ENCODE measurements around the gene NFATC3.

NFATC3 gene

GRCh38 chr16:68085259-68086071, at the start of gene NFATC3:
TSS of gene NFATC3 (plus strand) at chr16:68085370. CDS start at chr16:68085682, 312 bp downstream.
- TF ChIP-seq MYC (IDR thresholded peaks at IDR 0.05; ENCODE audit: low read depth, low read length) (peak; percentile 75), MAX (IDR thresholded peaks at IDR 0.05; ENCODE audit: low read depth, low read length) (0 out of 2 replicates have a peak, but pooled peaks have one; percentile 19), POLR2A (IDR thresholded peaks at IDR 0.05; ENCODE audit: extremely low read depth, insufficient read length) (peak; percentile 39)
- TF ChIP-seq, protein P1, sequence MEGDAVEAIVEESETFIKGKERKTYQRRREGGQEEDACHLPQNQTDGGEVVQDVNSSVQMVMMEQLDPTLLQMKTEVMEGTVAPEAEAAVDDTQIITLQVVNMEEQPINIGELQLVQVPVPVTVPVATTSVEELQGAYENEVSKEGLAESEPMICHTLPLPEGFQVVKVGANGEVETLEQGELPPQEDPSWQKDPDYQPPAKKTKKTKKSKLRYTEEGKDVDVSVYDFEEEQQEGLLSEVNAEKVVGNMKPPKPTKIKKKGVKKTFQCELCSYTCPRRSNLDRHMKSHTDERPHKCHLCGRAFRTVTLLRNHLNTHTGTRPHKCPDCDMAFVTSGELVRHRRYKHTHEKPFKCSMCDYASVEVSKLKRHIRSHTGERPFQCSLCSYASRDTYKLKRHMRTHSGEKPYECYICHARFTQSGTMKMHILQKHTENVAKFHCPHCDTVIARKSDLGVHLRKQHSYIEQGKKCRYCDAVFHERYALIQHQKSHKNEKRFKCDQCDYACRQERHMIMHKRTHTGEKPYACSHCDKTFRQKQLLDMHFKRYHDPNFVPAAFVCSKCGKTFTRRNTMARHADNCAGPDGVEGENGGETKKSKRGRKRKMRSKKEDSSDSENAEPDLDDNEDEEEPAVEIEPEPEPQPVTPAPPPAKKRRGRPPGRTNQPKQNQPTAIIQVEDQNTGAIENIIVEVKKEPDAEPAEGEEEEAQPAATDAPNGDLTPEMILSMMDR (IDR thresholded peaks at IDR 0.05; ENCODE audit: low read depth, low read length) = no peak
- peak within 1 kb of the TSS; percentile 90 for H3K4me3 ChIP-seq (ENCODE audit: low read depth, low read length)
- DNase-seq (ENCODE audit: low read depth) = peak; percentile 99

- DNase-seq (ENCODE audit: low read depth) = no peak
Measured at GRCh38 chr16:68037841-68038597, 47.2 kb upstream of the NFATC3 start.

GRCh38 chr16:68040506-68041288, 44.5 kb upstream of the NFATC3 start:
- TF ChIP-seq, protein P1 (IDR thresholded peaks at IDR 0.05; ENCODE audit: low read depth, low read length) = peak; percentile 92
- no peak for TF ChIP-seq MYC (IDR thresholded peaks at IDR 0.05; ENCODE audit: low read depth, low read length)
- no peak overlapping the region for H3K4me3 ChIP-seq (ENCODE audit: low read depth, low read length)
- DNase-seq (ENCODE audit: low read depth) = peak; percentile 86

More at GRCh38 chr16:68037841-68038597, 47.2 kb upstream of the NFATC3 start:
- H3K4me3 ChIP-seq (ENCODE audit: low read depth, low read length) = no peak overlapping the region
- TF ChIP-seq MYC (IDR thresholded peaks at IDR 0.05; ENCODE audit: low read depth, low read length) (no peak), MAX (IDR thresholded peaks at IDR 0.05; ENCODE audit: low read depth, low read length) (no peak), POLR2A (IDR thresholded peaks at IDR 0.05; ENCODE audit: extremely low read depth, insufficient read length) (no peak)
- TF ChIP-seq, protein P1 (IDR thresholded peaks at IDR 0.05; ENCODE audit: low read depth, low read length) = no peak

DNA sequence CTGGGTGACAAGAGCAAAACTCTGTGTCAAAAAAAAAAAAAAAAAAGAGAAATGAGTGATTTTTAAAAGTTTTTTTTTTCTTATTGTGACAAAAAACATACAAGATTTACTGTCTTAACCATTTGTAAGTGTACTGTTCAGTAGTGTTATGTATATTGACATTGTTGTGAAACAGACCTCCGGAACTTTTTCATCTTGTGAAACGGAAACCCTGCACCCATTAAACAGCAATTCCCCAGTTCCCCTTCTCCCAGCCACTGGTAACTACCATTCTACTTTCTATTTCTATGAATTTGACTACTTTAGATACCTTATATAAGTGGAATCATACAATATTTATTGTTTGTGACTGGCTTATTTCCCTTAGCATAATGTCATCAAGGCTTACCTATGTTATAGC, 43.4 kb upstream of the NFATC3 start:
- TF ChIP-seq POLR2A (IDR thresholded peaks at IDR 0.05; ENCODE audit: extremely low read depth, insufficient read length) = no peak
- TF ChIP-seq, protein P1 (IDR thresholded peaks at IDR 0.05; ENCODE audit: low read depth, low read length) = no peak
- H3K4me3 ChIP-seq (ENCODE audit: low read depth, low read length) = no peak overlapping the region
- DNase-seq (ENCODE audit: low read depth) = peak; percentile 49

- no peak for TF ChIP-seq MAX (IDR thresholded peaks at IDR 0.05; ENCODE audit: low read depth, low read length)
- TF ChIP-seq, protein P1 (IDR thresholded peaks at IDR 0.05; ENCODE audit: low read depth, low read length) = no peak
- TF ChIP-seq POLR2A (IDR thresholded peaks at IDR 0.05; ENCODE audit: extremely low read depth, insufficient read length) = no peak
- TF ChIP-seq MYC (IDR thresholded peaks at IDR 0.05; ENCODE audit: low read depth, low read length) = no peak
- DNase-seq (ENCODE audit: low read depth) = no peak
- no peak overlapping the region for H3K4me3 ChIP-seq (ENCODE audit: low read depth, low read length)
Measured at GRCh38 chr16:68046106-68046505, 39.1 kb upstream of the NFATC3 start.
